B cell (primary cell): ENCODE measurements around the gene ZNF555. TPM values are rescaled to one million over a fixed set of nuclear protein-coding genes. Genes with fewer than 3 reads are reported as not detected.

Experiments
- ATAC-seq: fragments of 200-7000 bp; cut with Tn5 transposase; one replicate; pipeline ENCODE4 v1.10.0; 2021; ENCODE audit warnings: low read depth, mild to moderate bottlenecking, moderate number of reproducible peaks, moderate library complexity
- CTCF ChIA-PET: fragments of 350-600 bp; sonication (Branson Sonifier 250); formaldehyde crosslinking; loops from one replicate; lab custom pipeline; 2021; ENCODE audit warnings: antibody characterized with exemption, inconsistent platforms; lab: Charles Lee
- POLR2A ChIA-PET: fragments of 350-600 bp; sonication (Branson Sonifier 250); formaldehyde crosslinking; loops from one replicate; lab custom pipeline; 2021; ENCODE audit warnings: antibody characterized with exemption; lab: Charles Lee
- DNase-seq: peaks from one replicate; pipeline ENCODE4 v3.0.0; 2013
- H2AFZ ChIP-seq: 2 replicates; pipeline ENCODE4 v1.6.1; 2012; ENCODE audit warnings: mild to moderate bottlenecking, low read depth, low read length; ENCODE audit not compliant: insufficient read depth, poor library complexity, severe bottlenecking
- H3K27ac ChIP-seq, 2 donors: 1 replicate in 1 of 2; 2 replicates in 1 of 2; pipeline ENCODE4 v1.5.1; 2012 to 2013; ENCODE audit warnings: low read length in 2 of 2, mild to moderate bottlenecking in 2 of 2, moderate library complexity in 1 of 2
- H3K27me3 ChIP-seq, 4 experiments: fragments of 200-600 bp in 1 of 4; sonication (generic) in 1 of 4; replicated peaks in 1 of 4; 1 replicate in 2 of 4; 2 replicates in 2 of 4; pipeline versions ENCODE4 v1.6.1 to v1.7.0; 2013 to 2016; ENCODE audit warnings: low read length in 3 of 4, mild to moderate bottlenecking in 2 of 4, mixed read lengths in 1 of 4, moderate library complexity in 1 of 4; ENCODE audit not compliant: insufficient read depth in 4 of 4, control insufficient read depth in 3 of 4; ENCODE audit errors: control extremely low read depth in 1 of 4
- H3K36me3 ChIP-seq, 2 experiments: replicated peaks in 1 of 2; 1 replicate in 1 of 2; 2 replicates in 1 of 2; pipeline versions ENCODE4 v1.6.1 to v1.7.1; 2013; ENCODE audit warnings: low read length in 1 of 2; ENCODE audit not compliant: insufficient read depth in 2 of 2, control insufficient read depth in 1 of 2; ENCODE audit errors: control extremely low read depth in 1 of 2, extremely low read depth in 1 of 2
- H3K4me1 ChIP-seq, 2 donors: fragments of 200-600 bp in 1 of 2; sonication (generic) in 1 of 2; 1 replicate in 1 of 2; 2 replicates in 1 of 2; pipeline versions ENCODE4 v1.5.1 to v1.6.1; 2013 to 2017; ENCODE audit warnings: low read length in 2 of 2; ENCODE audit not compliant: control insufficient read depth in 2 of 2, insufficient read depth in 2 of 2
- H3K4me2 ChIP-seq: replicated peaks from 2 replicates; pipeline ENCODE3; 2012; ENCODE audit warnings: mild to moderate bottlenecking, low read depth, low read length; ENCODE audit not compliant: poor library complexity, severe bottlenecking
- H3K4me3 ChIP-seq, 5 experiments: fragments of 200-600 bp in 1 of 5; sonication (generic) in 1 of 5; 1 replicate in 3 of 5; 2 replicates in 2 of 5; pipeline versions ENCODE4 v1.5.1 to v1.7.0; 2011 to 2016; ENCODE audit warnings: low read length in 4 of 5, mild to moderate bottlenecking in 4 of 5, low read depth in 2 of 5, control low read depth in 1 of 5, moderate library complexity in 1 of 5; ENCODE audit not compliant: insufficient read depth in 1 of 5; ENCODE audit errors: control extremely low read depth in 1 of 5, extremely low read depth in 1 of 5
- H3K79me2 ChIP-seq: fragments of 200-600 bp; sonication (generic); one replicate; pipeline ENCODE4 v1.6.0; 2016; ENCODE audit warnings: low read length; ENCODE audit not compliant: control insufficient read depth, insufficient read depth
- H3K9ac ChIP-seq: fragments of 200-600 bp; sonication (generic); 2 replicates; pipeline ENCODE4 v1.6.1; 2017; ENCODE audit warnings: mild to moderate bottlenecking, low read length, moderate library complexity
- H3K9me3 ChIP-seq, 3 donors: one replicate each; pipeline versions ENCODE4 v1.6.1 to v1.7.1; 2013; ENCODE audit warnings: low read length in 2 of 3; ENCODE audit not compliant: control insufficient read depth in 2 of 3, insufficient read depth in 1 of 3; ENCODE audit errors: control extremely low read depth in 1 of 3
- H4K20me1 ChIP-seq: 2 replicates; pipeline ENCODE4 v1.6.0; 2012; ENCODE audit warnings: mild to moderate bottlenecking, low read length; ENCODE audit not compliant: insufficient read depth, control insufficient read depth, poor library complexity, severe bottlenecking
- H3K27ac Mint-ChIP-seq: one replicate; pipeline ENCODE4 v1.8.0; 2021; ENCODE audit warnings: mixed read lengths
- H3K27me3 Mint-ChIP-seq: one replicate; pipeline ENCODE4 v1.8.0; 2021; ENCODE audit warnings: mixed read lengths
- H3K4me1 Mint-ChIP-seq: one replicate; pipeline ENCODE4 v1.8.0; 2021; ENCODE audit warnings: mixed read lengths
- H3K4me3 Mint-ChIP-seq: one replicate; pipeline ENCODE4 v1.8.0; 2021; ENCODE audit warnings: mixed read lengths
- H3K9me3 Mint-ChIP-seq: one replicate; pipeline ENCODE4 v1.8.0; 2022; ENCODE audit warnings: mixed read lengths; ENCODE audit not compliant: insufficient read depth
- CTCF ChIP-seq: fragments of 200-600 bp; IDR thresholded peaks from one replicate; pipeline ENCODE4 v1.8.0; 2022; ENCODE audit warnings: antibody characterized with exemption, mild to moderate bottlenecking
- EZH2 ChIP-seq: IDR thresholded peaks from 2 replicates; pipeline ENCODE4 v1.6.1; 2012; ENCODE audit warnings: borderline replicate concordance, low read depth, mild to moderate bottlenecking, moderate library complexity, low read length; ENCODE audit not compliant: insufficient read depth, poor library complexity, severe bottlenecking
- WGBS: methylation state at CpG from one replicate; pipeline ENCODE4 v1.1.5; 2013; ENCODE audit warnings: missing lambda C conversion rate; ENCODE audit not compliant: insufficient coverage; 5-methylcytosine and 5-hydroxymethylcytosine counted together
- intact Hi-C: fragments of 100-400 bp; cut with micrococcal nuclease; formaldehyde crosslinking; loops from one replicate; pipeline ENCODE4 v1.10.0; 2022
- polyA plus RNA-seq: library from polyadenylated mRNA; depleted of rRNA; stranded (reverse); fragments of >200 nt; gene quantifications from 2 replicates; pipeline ENCODE4 v1.2.3, GENCODE V29; 2012
- total RNA-seq, 2 donors: library from RNA; stranded (reverse); fragments of 120-200 nt in 1 of 2; gene quantifications; 1 replicate in 1 of 2; 2 replicates in 1 of 2; pipeline versions ENCODE4 v1.2.3 to v1.2.4, GENCODE V29; 2013 to 2022

Gene ZNF555
- total and polyA plus RNA-seq, 2 donors (not counting 1 experiment from before 2014, with no cell fraction given), result 1.8 to 7.4 TPM

GRCh38 chr19:2834294-2834871, 6.9 kb upstream of the ZNF555 start:
- Histone ChIP-seq H3K4me1 (no peaks in the 10 kb centered on the region), H4K20me1 (no peaks in the 10 kb centered on the region)
- 100% methylated on average over 14 of the region's 19 CpGs for WGBS

More at GRCh38 chr19:2834294-2834871, 6.9 kb upstream of the ZNF555 start:
- CTCF ChIA-PET, result interaction anchor here (1.5 kb wide), 1 partner anchor 9 kb away, joined by 3 read pairs; no protein-coding TSS in a partner anchor
- Histone ChIP-seq H3K4me3 (no peak overlapping the region), H3K9ac (no peak overlapping the region), H3K9me3 (peaks cover 9 to 77% (median 45%) of the 10 kb centered on the region in 3 donors), H3K79me2 (no peaks in the 10 kb centered on the region), H3K36me3 (peaks cover 6 to 15% of the 10 kb centered on the region in 2 experiments), H2AFZ (no peak overlapping the region), H3K27ac (no peak overlapping the region), H3K27me3 (no peaks in the 10 kb centered on the region), H3K4me2 (no peak overlapping the region)
- POLR2A ChIA-PET, result no interaction called here
- H3K27me3 Mint-ChIP-seq, result no peaks in the 10 kb centered on the region
- no peaks in the 10 kb centered on the region for H3K4me1 Mint-ChIP-seq
- H3K9me3 Mint-ChIP-seq, result peaks cover 17% of the 10 kb centered on the region
- DNase-seq, result no peak
- TF ChIP-seq EZH2 (no peak), CTCF (no peak)
- no peak for ATAC-seq
- intact Hi-C loops, result no loop called here
- H3K4me3 Mint-ChIP-seq, result no peak overlapping the region
- no peak overlapping the region for H3K27ac Mint-ChIP-seq
